ENCODE results near the gene APBA2.

Gene APBA2

GRCh38 chr15:28917791-28918140 lies 32.0 kb downstream of the APBA2 start:
- DNase-seq: no peak

- no peak for DNase-seq
Measured at GRCh38 chr15:28918141-28918983, 32.6 kb downstream of the APBA2 start.

- no peak for DNase-seq
Measured at GRCh38 chr15:28919201-28919635, 33.4 kb downstream of the APBA2 start.

- no peak for DNase-seq
Measured at GRCh38 chr15:28919679-28920655, 34.2 kb downstream of the APBA2 start.

GRCh38 chr15:28920781-28921331 lies 35.1 kb downstream of the APBA2 start:
- DNase-seq: no peak

GRCh38 chr15:28921336-28921735 lies 35.6 kb downstream of the APBA2 start:
- DNase-seq: no peak

GRCh38 chr15:28921919-28922706 lies 36.3 kb downstream of the APBA2 start:
- no peak for DNase-seq

DNA sequence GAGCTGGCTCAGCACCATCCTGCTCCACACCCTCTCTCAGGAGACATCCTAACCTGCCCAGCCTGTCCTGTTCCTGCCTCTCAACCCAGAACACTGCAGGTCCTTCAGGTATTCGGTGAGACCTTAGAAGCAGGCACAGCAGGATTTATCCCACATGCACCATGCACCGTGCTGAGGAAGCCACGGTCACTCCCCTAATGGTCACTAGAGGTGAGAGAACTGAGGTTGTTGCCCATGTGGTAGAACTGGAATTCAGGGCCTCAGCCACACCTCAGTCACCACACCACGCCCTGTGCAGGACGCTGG lies 36.9 kb downstream of the APBA2 start:
- DNase-seq: no peak

DNA sequence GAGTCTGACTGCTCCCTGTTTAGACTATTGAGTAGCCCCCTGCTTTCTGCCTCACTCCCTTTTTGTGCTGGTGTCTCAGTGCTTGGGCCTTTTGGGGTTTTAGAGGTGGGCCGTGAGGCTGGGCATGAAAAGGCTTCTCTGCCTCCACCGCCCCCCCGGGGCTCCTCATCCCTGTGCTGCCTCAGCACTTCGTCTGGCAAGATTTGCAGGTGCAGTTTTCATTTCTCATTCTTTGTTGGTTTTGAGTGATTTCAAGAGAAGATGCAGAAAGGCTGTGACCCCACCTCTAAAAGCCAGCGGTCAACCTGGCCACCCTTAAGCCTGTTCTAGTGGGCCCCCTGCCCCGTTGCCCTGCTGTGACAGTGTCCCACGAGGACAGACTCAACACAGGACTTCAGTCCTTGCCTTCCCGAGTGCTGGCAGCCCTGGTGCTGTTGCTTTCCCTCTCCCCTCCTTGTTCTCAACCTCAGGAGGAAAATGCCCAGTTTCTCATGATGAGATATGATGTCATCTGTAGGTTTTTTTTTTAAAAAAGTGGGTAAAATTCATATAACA lies 38.0 kb downstream of the APBA2 start:
- no peak for DNase-seq

GRCh38 chr15:28927043-28927442 lies 41.3 kb downstream of the APBA2 start:
- DNase-seq: no peak

GRCh38 chr15:28929200-28929599 lies 43.4 kb downstream of the APBA2 start:
- no peak for DNase-seq

DNA sequence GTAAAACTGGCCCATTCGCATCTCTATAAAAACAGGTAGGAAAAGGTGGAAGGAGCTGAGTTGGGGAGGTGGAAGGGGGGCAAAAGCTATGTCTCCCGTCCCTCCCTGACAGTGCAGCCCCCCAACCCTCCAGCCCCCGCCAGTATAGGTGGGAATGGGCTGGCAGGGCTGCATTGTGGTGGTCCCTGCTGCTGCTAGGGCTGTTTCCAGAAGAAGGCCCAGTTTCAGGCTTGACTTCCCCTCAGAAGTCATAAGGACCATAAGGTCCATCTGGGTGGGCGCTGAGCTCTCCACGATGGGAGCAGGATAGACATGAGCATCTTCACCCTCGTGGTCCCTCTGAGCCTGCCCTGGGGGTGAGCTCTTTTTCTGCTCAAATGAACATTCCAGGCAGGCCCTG lies 44.2 kb downstream of the APBA2 start:
- no peak for DNase-seq

- DNase-seq: no peak
Measured at GRCh38 chr15:28930476-28931291, 44.9 kb downstream of the APBA2 start.

DNA sequence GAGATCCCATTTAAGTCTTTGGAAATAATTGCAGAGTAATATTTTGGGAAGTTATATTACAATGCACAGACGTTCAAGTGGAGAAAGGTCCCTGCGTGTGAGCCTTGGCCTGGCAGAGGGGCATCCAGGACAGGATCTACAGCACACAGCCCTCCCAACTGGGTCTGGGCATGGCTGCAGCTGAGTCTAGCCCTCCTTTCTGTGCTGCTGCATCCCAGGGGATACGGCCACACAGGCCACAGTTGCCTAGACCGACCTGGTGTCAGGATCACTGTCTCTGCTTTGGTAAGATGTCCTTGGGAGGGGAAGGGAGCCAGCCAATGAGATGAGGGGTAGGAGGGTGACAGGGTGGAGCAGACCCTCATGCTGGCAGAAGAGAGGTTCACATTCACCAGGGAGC lies 46.1 kb downstream of the APBA2 start:
- no peak for DNase-seq

- no peak for DNase-seq
Measured at GRCh38 chr15:28932361-28932760, 46.6 kb downstream of the APBA2 start.

- no peak for DNase-seq
Measured at GRCh38 chr15:28933710-28934445, 48.1 kb downstream of the APBA2 start.

- DNase-seq: no peak
Measured at GRCh38 chr15:28934645-28935044, 48.9 kb downstream of the APBA2 start.

GRCh38 chr15:28935316-28935715 lies 49.5 kb downstream of the APBA2 start:
- DNase-seq: no peak

DNA sequence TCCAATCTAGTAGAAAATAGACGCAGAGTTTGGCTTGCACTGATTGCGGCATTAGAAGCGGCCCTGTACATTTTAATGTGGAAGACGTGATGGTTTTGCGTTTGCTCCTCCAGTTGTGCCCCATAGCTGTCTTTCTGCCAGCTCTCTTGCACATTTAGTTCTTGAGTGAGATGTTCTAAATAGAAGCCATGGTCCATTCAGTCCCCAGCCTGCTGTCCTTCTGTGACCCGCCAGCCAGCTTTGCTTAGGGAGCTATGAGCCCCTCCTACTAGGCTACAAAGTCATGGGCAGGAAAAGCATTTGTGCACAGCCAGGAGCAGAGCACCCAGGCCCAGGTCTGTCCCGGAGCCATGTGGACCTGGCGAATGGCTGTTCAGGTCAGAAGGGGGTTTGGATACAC lies 50.3 kb downstream of the APBA2 start:
- DNase-seq: no peak

DNA sequence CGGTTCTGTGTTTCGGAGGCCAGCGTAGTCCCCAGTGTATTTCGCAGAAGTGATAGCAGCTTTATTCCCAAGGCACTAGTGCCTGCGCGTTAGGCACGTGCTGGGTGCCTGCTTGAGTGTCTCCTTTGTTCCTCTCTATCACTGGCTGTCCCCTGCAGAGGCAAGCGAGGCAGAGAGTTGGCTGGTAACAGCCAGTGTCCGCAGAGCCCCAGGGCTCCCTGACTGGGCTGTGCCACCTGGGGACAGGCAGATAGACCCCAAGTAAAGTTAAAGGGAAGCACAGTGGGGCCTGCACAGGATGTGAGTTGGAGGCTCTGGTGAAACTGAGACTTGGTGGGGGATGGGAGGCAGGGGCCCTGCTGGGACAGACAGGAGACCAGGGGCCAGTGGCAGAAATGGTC lies 50.7 kb downstream of the APBA2 start:
- no peak for DNase-seq

DNA sequence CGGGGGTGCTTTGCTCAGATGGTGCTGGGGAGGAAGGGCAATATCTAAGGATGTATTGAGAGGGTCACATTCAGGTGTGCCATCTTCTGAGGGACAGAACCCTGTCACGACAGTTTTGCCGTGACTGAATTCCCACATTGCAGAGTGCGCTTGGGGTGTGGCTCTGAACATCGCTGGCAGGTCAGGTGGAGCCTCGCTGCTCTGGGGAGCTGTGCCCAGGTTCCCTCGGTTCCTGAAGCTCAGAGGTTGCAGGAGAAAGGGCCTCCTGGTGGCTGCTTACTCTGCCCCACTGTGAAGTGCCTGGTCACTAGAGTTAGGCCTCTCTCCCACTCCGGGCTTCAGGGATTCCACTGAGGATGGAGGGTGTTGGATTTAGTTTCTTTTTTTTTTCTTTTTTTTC lies 51.5 kb downstream of the APBA2 start:
- DNase-seq: no peak

Data from activated gamma-delta T cell (primary cell).